M059J (cell line): ENCODE results near the gene CCDC88C. TPM values are rescaled to one million over a fixed set of nuclear protein-coding genes. Genes with fewer than 3 reads are reported as not detected.

Experiments used
- DNase-seq: peaks from one replicate; pipeline ENCODE4 v3.0.0-alpha.2; 2012; ENCODE audit warnings: low read depth
- total RNA-seq: library from RNA; depleted of rRNA; stranded (reverse); fragments of >200 nt; shearing (Covaris generic); gene quantifications from 2 replicates; pipeline ENCODE4 v1.2.3, GENCODE V29; 2014

CCDC88C gene
- total RNA-seq, 1 experiment from 2014 or later: 1.6 TPM

DNA sequence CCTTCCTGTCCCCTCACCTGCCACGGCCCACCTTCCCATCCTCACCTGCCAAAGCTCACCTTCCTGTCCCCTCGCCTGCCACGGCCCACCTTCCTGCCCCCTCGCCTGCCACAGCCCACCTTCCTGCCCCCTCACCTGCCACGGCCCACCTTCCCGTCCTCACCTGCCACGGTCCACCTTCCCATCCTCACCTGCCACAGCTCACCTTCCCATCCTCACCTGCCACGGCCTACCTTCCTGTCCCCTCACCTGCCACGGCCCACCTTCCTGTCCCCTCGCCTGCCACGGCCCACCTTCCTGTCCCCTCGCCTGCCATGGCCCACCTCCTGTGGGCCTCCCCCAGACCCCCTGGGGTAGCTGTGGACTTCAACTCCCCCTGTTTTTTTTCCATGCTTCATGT is 124.3 kb downstream of the CCDC88C start:
- no peak for DNase-seq

- DNase-seq: peak; percentile 38
Observed at GRCh38 chr14:91292491-91292890, 125.1 kb downstream of the CCDC88C start.

GRCh38 chr14:91291786-91292405 is 125.7 kb downstream of the CCDC88C start:
- no peak for DNase-seq

DNA sequence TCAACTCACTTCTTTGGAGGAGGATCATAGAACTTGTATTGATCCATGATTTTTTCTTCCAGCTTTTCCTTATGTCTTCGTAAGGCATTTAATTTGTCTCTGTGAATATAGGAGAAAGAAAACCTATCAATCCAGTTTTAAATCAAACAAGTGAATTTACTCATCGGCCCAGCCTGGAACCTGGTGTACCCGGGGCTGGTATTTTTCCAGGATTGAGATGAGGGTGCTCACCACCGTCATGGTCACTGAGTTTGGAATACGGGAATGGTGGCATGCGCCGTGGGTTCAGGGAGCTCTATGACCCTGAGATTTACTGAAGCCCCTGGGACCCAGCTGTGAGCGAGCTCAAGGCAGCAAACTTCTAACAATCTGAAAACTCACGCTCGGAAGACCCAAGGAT is 126.6 kb downstream of the CCDC88C start:
- no peak for DNase-seq

GRCh38 chr14:91289464-91289863 is 128.2 kb downstream of the CCDC88C start:
- DNase-seq: no peak

GRCh38 chr14:91288876-91289275 is 128.7 kb downstream of the CCDC88C start:
- no peak for DNase-seq

- DNase-seq: peak; percentile 73
Observed at GRCh38 chr14:91286530-91286937, 131.1 kb downstream of the CCDC88C start.

- peak; percentile 67 for DNase-seq
Observed at GRCh38 chr14:91284791-91285548, 132.7 kb downstream of the CCDC88C start.

DNA sequence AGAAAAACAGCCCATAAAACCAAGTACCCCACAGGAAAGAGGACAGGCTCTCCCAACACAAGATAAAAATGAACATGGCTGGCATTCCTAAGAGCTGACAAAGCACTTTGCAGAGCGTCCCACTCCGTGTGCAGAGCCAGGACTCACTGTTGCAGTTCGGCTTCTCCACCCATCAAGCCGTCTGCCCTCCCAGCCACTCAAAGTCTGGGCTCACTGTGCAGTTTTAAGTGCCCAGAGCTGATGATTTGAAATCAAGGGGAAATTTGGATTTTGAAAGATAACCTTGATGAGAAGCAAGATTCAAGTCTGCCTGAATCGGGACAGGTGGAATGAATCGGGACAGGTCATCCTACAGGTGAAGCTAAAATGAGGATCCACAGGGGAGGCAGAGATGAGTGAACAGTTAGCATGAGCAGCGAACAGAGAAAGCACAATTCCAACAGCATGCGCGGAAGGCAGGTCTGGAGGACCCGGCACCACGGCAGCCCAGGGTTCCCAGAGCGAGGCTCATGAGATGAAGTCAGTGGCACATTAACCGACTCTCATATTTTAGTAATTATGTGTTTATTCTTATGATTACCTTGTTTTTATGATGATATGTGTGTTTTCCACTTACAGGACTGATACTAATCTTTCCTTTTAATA is 133.4 kb downstream of the CCDC88C start:
- DNase-seq: peak; percentile 80

GRCh38 chr14:91283666-91284065 is 134.0 kb downstream of the CCDC88C start:
- DNase-seq: peak; percentile 47

DNA sequence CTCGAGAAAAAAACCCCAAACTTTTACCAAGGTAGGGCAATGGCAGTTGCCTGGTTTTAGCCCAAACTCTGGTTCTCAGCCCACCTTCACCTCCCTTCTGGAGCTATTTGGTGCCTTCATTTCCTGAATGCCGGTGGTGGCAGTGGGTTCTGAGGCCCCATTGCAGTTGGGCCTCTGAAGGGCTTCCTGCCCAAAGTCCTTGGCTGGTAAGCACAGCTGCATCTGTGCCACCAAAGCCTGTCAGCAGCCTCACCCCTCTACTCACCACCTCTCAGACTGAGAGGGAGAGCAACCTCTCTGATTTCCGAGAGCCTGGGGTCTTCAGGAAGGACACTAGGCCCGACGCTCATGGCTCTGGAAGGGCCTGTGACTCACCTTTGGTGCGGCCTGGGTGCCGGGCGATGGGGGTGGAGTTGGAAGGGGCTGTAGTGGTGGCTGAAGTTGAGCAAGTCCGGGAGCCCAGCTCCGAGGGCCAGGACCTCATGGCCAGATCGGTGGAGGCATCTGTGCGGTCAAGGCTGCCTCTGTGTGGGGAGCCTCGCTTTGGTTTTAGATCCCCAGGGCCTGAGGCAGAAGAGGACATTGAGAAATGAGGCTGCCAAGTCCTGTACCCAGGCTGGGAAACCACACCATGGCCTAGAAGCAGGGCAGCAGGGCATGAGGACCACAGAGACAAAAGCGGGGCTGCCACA is 134.5 kb downstream of the CCDC88C start:
- peak; percentile 46 for DNase-seq

GRCh38 chr14:91281346-91281745 is 136.3 kb downstream of the CCDC88C start:
- DNase-seq: peak; percentile 92

DNA sequence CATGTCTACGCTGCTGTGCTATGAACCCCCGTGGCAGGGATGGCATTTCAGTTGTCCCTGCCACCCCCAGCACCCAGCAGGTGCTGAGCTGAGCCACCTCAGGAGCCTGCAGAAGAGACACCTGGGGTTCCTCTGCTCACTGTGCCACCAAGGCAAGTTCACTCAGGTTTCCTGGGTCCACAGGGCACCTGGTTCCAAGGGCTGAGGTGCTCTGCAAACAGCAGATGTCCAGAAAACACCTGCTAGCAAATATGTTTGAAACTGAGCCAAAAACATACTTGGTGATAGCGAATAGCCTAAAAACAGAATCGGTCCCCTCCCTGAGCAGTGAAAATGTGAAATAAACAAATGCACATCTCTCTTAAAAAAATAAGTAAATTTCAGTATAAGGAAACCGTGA is 137.5 kb downstream of the CCDC88C start:
- no peak for DNase-seq

DNA sequence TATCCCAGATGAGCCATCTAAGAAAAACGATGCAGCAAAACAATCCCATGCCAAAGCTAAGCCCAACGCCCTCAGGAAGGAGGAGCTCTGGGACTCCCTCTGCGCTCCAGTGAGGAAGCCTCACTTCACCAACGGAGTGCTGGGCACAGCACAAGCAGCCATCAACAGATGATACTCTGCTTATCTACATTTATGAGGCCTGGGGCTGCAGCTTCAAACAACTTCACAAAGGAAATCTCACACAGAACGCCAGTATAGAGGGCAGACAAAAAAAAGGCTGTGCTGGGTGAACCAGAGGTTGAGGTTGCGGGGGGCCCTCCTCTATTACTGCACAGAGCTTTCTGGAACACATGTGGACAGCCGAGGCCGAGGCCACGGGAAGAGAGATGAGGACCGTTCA is 138.3 kb downstream of the CCDC88C start:
- DNase-seq: no peak

GRCh38 chr14:91278383-91278715 is 139.3 kb downstream of the CCDC88C start:
- DNase-seq: no peak

DNA sequence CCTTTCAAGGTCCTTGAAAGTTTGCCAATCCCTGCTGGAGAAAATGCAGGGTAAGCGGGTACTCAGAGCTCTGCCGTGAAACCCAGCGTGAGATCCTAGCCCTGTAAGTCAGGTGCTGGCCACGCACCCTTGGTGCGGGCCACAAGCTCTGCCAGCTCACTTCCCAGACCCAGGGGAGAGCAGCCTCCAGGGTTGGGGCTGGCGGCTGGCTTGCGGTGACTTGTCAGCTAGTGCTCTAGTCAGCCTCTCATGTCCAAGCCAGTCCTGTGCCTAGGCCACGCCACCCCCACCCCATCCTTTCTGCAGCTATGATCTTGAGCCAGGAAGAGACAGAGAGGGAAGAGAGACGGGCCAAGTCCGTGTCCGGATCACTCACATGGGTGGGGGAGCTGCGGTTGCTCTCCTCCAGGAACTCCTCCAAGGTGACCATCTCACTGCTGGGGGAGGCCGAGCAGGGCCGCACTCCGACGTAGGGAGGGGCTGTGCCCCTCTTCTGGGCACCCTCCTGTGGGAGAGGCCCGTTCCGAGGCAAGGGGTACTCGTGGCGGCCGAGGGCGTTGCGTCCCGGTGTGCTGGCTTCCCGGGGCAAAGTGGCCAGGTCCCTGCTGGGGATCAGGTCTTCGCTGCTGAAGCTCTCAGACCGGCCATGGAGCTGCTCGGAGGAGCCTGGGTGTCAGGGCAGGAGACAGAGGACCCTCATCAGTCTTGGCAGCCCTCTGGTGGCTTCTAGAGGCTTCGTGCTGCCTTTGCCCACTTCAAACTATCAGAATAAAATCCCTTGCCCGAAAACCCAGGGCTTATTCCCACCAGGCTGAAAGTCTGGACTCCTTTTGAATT is 139.9 kb downstream of the CCDC88C start:
- no peak for DNase-seq

- DNase-seq: no peak
Observed at GRCh38 chr14:91274796-91275195, 142.8 kb downstream of the CCDC88C start.

DNA sequence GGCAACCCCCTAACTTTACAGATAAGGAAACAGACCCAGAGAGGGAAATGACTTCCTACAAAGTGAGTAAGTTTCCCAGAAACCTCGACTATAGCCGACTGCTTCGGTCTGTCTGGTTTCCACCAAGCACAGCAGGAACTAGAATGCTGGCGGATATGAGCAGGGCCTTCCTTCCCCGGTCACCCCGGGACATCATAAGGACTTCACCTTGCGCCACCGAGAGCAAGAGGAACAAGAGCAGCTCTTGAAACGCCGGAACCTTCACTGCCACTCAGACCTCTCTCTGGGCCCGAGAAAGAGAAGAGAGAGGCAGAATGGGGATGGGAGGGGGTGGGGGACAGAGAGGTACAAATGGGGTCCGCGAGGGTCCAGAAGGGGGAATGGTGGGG is 143.7 kb downstream of the CCDC88C start:
- no peak for DNase-seq

DNA sequence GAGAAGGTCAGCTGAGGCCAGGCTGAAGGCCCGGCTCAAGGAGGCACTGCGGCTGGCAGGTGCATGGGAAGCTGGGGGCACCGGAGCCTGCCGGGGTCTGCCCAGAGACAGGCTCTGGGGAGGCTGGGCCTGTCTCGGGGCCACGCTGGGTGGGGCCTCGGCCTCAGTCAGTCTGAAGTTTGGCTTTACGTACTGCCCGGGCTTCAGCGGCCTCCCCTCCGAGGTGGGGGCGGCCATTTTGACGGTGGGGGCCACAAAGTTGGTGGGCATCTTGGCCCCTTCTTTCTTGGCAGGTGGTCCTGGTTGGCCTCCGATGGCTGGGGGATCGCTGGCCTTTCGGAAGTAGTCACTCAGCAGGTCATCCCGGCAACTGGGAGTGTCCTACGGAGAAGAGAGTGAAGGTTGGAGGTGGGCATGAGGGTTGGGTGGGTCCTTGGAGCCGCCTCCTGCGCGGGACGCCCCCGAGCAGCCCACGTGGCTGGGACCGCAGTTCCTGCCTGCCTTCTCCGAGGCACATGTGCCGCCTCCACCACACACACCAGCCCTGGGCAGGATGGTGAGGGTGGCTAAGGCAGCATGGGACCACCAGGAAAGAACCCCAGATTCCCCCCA is 144.2 kb downstream of the CCDC88C start:
- DNase-seq: no peak

DNA sequence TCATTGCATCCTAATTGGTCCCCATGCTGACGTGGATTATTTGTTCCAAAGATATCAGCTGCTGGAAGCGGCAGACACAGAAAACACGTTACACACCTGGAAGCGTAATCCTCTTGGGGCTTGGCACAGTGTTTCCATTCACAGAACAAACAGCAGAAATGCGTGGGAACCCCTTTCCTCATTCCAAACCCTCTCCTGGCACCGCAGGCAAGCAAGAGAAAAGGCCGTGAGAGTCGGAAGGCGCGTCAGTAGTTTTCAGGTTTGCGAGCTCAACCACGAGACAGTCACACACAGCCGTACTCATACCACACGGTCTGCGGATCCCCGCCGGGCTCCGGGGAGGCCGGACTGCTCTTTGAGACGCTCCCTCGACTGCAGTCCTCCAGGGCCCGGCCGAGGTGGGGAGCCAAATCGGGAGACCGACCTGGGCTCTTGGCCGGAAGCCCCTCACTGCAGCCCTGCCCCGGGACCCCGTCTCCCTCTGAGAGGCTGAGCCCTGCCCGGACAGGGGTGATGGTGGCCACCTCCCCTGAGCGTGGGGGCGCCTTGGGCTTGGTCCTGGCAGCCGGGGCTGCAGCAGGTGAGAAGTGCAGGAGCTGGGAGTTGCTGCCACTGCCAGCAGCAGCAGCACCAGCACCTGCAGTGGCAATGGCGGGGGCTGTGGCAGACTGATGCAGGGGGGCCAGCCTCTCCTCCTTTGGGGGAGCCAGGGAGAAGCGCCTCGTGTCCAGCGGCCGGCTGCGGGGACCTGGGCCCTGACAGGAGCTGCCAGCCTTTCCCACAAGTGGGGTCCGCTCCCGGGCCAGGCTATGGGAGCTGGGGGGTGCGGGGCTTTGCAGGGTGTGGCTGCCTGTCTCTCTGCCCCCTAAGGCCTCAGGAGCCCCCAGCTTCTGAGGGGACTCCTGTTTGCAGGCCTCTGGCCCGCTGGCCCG is 145.0 kb downstream of the CCDC88C start:
- no peak for DNase-seq
